ENCODE data around the gene GREM1.

Gene GREM1

DNA sequence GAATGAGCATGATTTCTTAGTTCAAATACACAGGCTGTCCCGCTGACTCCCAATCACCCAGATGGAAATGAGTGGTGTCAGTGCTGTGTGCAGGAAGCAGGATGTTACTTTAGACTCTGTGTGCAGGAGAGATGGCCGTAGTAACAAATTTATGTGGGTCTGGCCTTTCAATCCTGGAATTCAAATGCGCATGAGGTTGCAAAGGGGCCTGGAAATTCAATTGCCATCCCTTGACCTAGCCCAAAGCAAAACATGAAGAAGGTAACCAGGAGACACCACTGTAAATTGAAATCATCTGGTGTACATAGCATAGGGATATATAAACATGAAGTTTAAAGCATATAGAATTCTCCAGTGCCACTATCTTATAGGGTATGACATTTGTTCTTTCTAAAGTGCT is 33.2 kb downstream of the GREM1 start:
- Histone ChIP-seq H3K36me3 (ENCODE audit: insufficient read depth, low read length) (no peaks in the 10 kb centered on the region), H3K27me3 (ENCODE audit: insufficient read depth, low read length, poor library complexity) (no peaks in the 10 kb centered on the region)
- no peak for ATAC-seq (ENCODE audit: insufficient read depth, low read depth)

GRCh38 chr15:32757426-32757825 is 39.6 kb downstream of the GREM1 start:
- H3K36me3 ChIP-seq (ENCODE audit: insufficient read depth, low read length) = no peaks in the 10 kb centered on the region
- no peaks in the 10 kb centered on the region for H4K20me1 ChIP-seq (ENCODE audit: insufficient read depth, low read length)
- H3K9me3 ChIP-seq (ENCODE audit: insufficient read depth, low read length, severe bottlenecking) = no peaks in the 10 kb centered on the region
- no peak overlapping the region for H2AFZ ChIP-seq (ENCODE audit: low read depth, low read length)
- no peak overlapping the region for H3K9ac ChIP-seq (ENCODE audit: low read depth, low read length)
- TF ChIP-seq, protein P1, sequence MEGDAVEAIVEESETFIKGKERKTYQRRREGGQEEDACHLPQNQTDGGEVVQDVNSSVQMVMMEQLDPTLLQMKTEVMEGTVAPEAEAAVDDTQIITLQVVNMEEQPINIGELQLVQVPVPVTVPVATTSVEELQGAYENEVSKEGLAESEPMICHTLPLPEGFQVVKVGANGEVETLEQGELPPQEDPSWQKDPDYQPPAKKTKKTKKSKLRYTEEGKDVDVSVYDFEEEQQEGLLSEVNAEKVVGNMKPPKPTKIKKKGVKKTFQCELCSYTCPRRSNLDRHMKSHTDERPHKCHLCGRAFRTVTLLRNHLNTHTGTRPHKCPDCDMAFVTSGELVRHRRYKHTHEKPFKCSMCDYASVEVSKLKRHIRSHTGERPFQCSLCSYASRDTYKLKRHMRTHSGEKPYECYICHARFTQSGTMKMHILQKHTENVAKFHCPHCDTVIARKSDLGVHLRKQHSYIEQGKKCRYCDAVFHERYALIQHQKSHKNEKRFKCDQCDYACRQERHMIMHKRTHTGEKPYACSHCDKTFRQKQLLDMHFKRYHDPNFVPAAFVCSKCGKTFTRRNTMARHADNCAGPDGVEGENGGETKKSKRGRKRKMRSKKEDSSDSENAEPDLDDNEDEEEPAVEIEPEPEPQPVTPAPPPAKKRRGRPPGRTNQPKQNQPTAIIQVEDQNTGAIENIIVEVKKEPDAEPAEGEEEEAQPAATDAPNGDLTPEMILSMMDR (IDR thresholded peaks at IDR 0.05; ENCODE audit: borderline replicate concordance, extremely low read depth, low read length, poor library complexity, severe bottlenecking) = no peak
- TF ChIP-seq EZH2 (IDR thresholded peaks at IDR 0.05; ENCODE audit: borderline replicate concordance, low read depth, low read length, severe bottlenecking) = no peak
- H3K79me2 ChIP-seq (ENCODE audit: insufficient read depth, low read length) = no peaks in the 10 kb centered on the region
- no peak overlapping the region for H3K4me2 ChIP-seq (ENCODE audit: insufficient read depth, low read length)
- no peaks in the 10 kb centered on the region for H3K4me1 ChIP-seq (ENCODE audit: insufficient read depth, low read length)
- H3K4me3 ChIP-seq (ENCODE audit: low read depth in 1 of 2, low read length in 2 of 2) = no peak overlapping the region
- no peak for DNase-seq
- peaks cover 3% of the 10 kb centered on the region for H3K27me3 ChIP-seq (ENCODE audit: insufficient read depth, low read length, poor library complexity)
- ATAC-seq (ENCODE audit: insufficient read depth, low read depth) = no peak
- no peak overlapping the region for H3K27ac ChIP-seq (ENCODE audit: low read length)

More for the DNA sequence above, 33.2 kb downstream of the GREM1 start:
- H3K27ac ChIP-seq (ENCODE audit: low read length) = no peak overlapping the region
- H2AFZ ChIP-seq (ENCODE audit: low read depth, low read length) = no peak overlapping the region
- H4K20me1 ChIP-seq (ENCODE audit: insufficient read depth, low read length) = no peaks in the 10 kb centered on the region
- no peak overlapping the region for H3K9ac ChIP-seq (ENCODE audit: low read depth, low read length)
- no peak for DNase-seq
- no peak overlapping the region for H3K4me3 ChIP-seq (ENCODE audit: low read depth in 1 of 2, low read length in 2 of 2)
- H3K9me3 ChIP-seq (ENCODE audit: insufficient read depth, low read length, severe bottlenecking) = no peaks in the 10 kb centered on the region
- TF ChIP-seq EZH2 (IDR thresholded peaks at IDR 0.05; ENCODE audit: borderline replicate concordance, low read depth, low read length, severe bottlenecking) = no peak
- TF ChIP-seq, protein P1 (IDR thresholded peaks at IDR 0.05; ENCODE audit: borderline replicate concordance, extremely low read depth, low read length, poor library complexity, severe bottlenecking) = no peak
- H3K79me2 ChIP-seq (ENCODE audit: insufficient read depth, low read length) = no peaks in the 10 kb centered on the region
- H3K4me2 ChIP-seq (ENCODE audit: insufficient read depth, low read length) = no peak overlapping the region
- no peaks in the 10 kb centered on the region for H3K4me1 ChIP-seq (ENCODE audit: insufficient read depth, low read length)

- no peaks in the 10 kb centered on the region for H4K20me1 ChIP-seq (ENCODE audit: insufficient read depth, low read length)
- no peaks in the 10 kb centered on the region for H3K79me2 ChIP-seq (ENCODE audit: insufficient read depth, low read length)
- no peak overlapping the region for H3K4me3 ChIP-seq (ENCODE audit: low read depth in 1 of 2, low read length in 2 of 2)
- no peaks in the 10 kb centered on the region for H3K9me3 ChIP-seq (ENCODE audit: insufficient read depth, low read length, severe bottlenecking)
- peaks cover 3% of the 10 kb centered on the region for H3K27me3 ChIP-seq (ENCODE audit: insufficient read depth, low read length, poor library complexity)
- TF ChIP-seq EZH2 (IDR thresholded peaks at IDR 0.05; ENCODE audit: borderline replicate concordance, low read depth, low read length, severe bottlenecking) = no peak
- TF ChIP-seq, protein P1 (IDR thresholded peaks at IDR 0.05; ENCODE audit: borderline replicate concordance, extremely low read depth, low read length, poor library complexity, severe bottlenecking) = no peak
- no peaks in the 10 kb centered on the region for H3K36me3 ChIP-seq (ENCODE audit: insufficient read depth, low read length)
- no peak overlapping the region for H3K27ac ChIP-seq (ENCODE audit: low read length)
- no peaks in the 10 kb centered on the region for H3K4me1 ChIP-seq (ENCODE audit: insufficient read depth, low read length)
- H3K4me2 ChIP-seq (ENCODE audit: insufficient read depth, low read length) = no peak overlapping the region
- no peak overlapping the region for H3K9ac ChIP-seq (ENCODE audit: low read depth, low read length)
- H2AFZ ChIP-seq (ENCODE audit: low read depth, low read length) = no peak overlapping the region
- no peak for ATAC-seq (ENCODE audit: insufficient read depth, low read depth)
- DNase-seq = no peak
Observed at GRCh38 chr15:32763295-32763694, 45.5 kb downstream of the GREM1 start.

GRCh38 chr15:32765236-32765635 is 47.4 kb downstream of the GREM1 start:
- no peaks in the 10 kb centered on the region for H3K79me2 ChIP-seq (ENCODE audit: insufficient read depth, low read length)
- no peaks in the 10 kb centered on the region for H3K4me1 ChIP-seq (ENCODE audit: insufficient read depth, low read length)
- TF ChIP-seq EZH2 (IDR thresholded peaks at IDR 0.05; ENCODE audit: borderline replicate concordance, low read depth, low read length, severe bottlenecking) = no peak
- TF ChIP-seq, protein P1 (IDR thresholded peaks at IDR 0.05; ENCODE audit: borderline replicate concordance, extremely low read depth, low read length, poor library complexity, severe bottlenecking) = no peak
- no peak overlapping the region for H3K4me2 ChIP-seq (ENCODE audit: insufficient read depth, low read length)
- no peak overlapping the region for H3K9ac ChIP-seq (ENCODE audit: low read depth, low read length)
- no peak for DNase-seq
- no peak for ATAC-seq (ENCODE audit: insufficient read depth, low read depth)
- no peaks in the 10 kb centered on the region for H3K36me3 ChIP-seq (ENCODE audit: insufficient read depth, low read length)
- no peak overlapping the region for H2AFZ ChIP-seq (ENCODE audit: low read depth, low read length)
- no peaks in the 10 kb centered on the region for H4K20me1 ChIP-seq (ENCODE audit: insufficient read depth, low read length)
- H3K27me3 ChIP-seq (ENCODE audit: insufficient read depth, low read length, poor library complexity) = no peaks in the 10 kb centered on the region
- no peak overlapping the region for H3K27ac ChIP-seq (ENCODE audit: low read length)
- no peak overlapping the region for H3K4me3 ChIP-seq (ENCODE audit: low read depth in 1 of 2, low read length in 2 of 2)
- H3K9me3 ChIP-seq (ENCODE audit: insufficient read depth, low read length, severe bottlenecking) = no peaks in the 10 kb centered on the region
